Peyer's patch (tissue), 4 donors: ENCODE measurements around the gene DOCK1.

Experiments used
- POLR2A ChIP-seq, 2 donors: fragments of 450-650 bp; IDR thresholded peaks; one replicate each; pipeline ENCODE4 v1.5.1; 2017; ENCODE audit warnings: antibody characterized with exemption in 2 of 2, mild to moderate bottlenecking in 2 of 2, moderate library complexity in 2 of 2
- TF ChIP-seq, protein P1 (sequence below), 6 experiments: fragments of 450-650 bp in 4 of 6; fragments of 200-600 bp in 2 of 6; sonication (generic) in 1 of 6; IDR thresholded peaks; one replicate each; pipeline ENCODE4 v1.5.1; 2017 to 2019; ENCODE audit warnings: antibody characterized with exemption in 6 of 6, mild to moderate bottlenecking in 3 of 6, moderate library complexity in 1 of 6

DNA sequence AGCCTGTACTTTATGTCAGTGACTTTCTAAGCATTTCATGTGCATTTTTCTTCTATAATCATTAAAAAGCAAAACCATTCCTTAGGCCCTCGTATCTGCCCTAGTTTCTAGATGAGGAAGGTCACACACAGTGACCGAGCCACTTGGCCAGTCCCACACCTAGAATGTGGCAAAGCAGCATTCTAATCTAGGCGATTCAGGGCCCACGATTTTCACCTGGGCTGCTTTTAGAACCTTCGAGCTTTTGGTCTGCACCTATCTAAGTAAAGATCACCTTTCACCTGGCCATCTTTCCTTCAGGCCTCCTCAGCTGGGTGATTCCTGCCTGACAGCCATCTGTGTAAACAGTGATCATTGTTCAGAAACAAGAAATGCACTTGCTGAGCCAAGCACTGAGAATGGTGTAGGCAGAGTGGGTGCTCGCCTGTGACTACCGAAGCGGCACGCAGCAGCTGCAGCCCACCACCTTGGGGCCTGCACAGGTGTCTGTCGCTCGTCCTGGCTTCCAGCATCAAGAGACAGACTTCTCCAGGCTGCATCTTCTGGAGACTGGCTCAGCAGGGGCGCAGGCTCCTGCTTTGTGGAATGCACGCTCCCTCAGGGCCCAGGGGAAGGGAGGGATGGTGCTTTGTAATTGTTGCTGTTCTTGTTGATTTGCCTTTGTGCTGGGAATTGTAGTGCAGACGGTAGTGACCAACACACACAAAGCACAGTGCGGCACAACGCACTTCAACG, 440.2 kb downstream of the DOCK1 start:
- TF ChIP-seq, protein P1, sequence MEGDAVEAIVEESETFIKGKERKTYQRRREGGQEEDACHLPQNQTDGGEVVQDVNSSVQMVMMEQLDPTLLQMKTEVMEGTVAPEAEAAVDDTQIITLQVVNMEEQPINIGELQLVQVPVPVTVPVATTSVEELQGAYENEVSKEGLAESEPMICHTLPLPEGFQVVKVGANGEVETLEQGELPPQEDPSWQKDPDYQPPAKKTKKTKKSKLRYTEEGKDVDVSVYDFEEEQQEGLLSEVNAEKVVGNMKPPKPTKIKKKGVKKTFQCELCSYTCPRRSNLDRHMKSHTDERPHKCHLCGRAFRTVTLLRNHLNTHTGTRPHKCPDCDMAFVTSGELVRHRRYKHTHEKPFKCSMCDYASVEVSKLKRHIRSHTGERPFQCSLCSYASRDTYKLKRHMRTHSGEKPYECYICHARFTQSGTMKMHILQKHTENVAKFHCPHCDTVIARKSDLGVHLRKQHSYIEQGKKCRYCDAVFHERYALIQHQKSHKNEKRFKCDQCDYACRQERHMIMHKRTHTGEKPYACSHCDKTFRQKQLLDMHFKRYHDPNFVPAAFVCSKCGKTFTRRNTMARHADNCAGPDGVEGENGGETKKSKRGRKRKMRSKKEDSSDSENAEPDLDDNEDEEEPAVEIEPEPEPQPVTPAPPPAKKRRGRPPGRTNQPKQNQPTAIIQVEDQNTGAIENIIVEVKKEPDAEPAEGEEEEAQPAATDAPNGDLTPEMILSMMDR (IDR thresholded peaks at IDR 0.05), result no peak
- TF ChIP-seq POLR2A (IDR thresholded peaks at IDR 0.05), result no peak
